SU-DHL-6 (cell line): ENCODE measurements around the gene AGBL5.
A peak's percentile ranks its signal among the peaks of the same experiment; 100 is the strongest.
"Not testable (repeated sequence)": the region's sequence is repeated elsewhere in the genome, so short reads cannot be mapped to it uniquely, and the experiment has no call there.

ENCODE experiments used
- H2AFZ ChIP-seq: fragments of 200-600 bp; sonication (generic); 2 replicates; pipeline ENCODE4 v1.6.1; 2014; ENCODE audit warnings: low read depth, mild to moderate bottlenecking, moderate library complexity, mixed read lengths, antibody characterized with exemption, low read length; ENCODE audit not compliant: severe bottlenecking
- H3F3A ChIP-seq: fragments of 200-600 bp; shearing (Covaris generic); 2 replicates; pipeline ENCODE4 v1.6.0; 2016; ENCODE audit warnings: antibody characterized with exemption, mild to moderate bottlenecking; ENCODE audit not compliant: insufficient read depth
- H3K27ac ChIP-seq: fragments of 200-600 bp; sonication (generic); 2 replicates; pipeline ENCODE4 v1.5.1; 2016; ENCODE audit warnings: low read depth, mild to moderate bottlenecking, low read length, moderate library complexity, mixed read lengths
- H3K27me3 ChIP-seq: fragments of 200-600 bp; sonication (generic), shearing (Covaris generic); 2 replicates; pipeline ENCODE4 v1.6.0; 2014; ENCODE audit warnings: mild to moderate bottlenecking, low read length
- H3K36me3 ChIP-seq: fragments of 200-600 bp; sonication (generic); 2 replicates; pipeline ENCODE4 v1.6.1; 2014; ENCODE audit warnings: mild to moderate bottlenecking, low read length, mixed read lengths
- H3K4me2 ChIP-seq: fragments of 300-600, 200-600 bp; shearing (Covaris generic), sonication (generic); 2 replicates; pipeline ENCODE4 v1.6.0; 2014; ENCODE audit warnings: low read length, low read depth, mild to moderate bottlenecking; ENCODE audit not compliant: poor library complexity, severe bottlenecking
- H3K4me3 ChIP-seq: fragments of 200-600 bp; sonication (generic); 2 replicates; pipeline ENCODE4 v1.5.1; 2014; ENCODE audit warnings: antibody characterized with exemption, low read length, mild to moderate bottlenecking, mixed read lengths; ENCODE audit not compliant: insufficient read depth, poor library complexity, severe bottlenecking
- H3K79me2 ChIP-seq: fragments of 200-600 bp; sonication (generic); 2 replicates; pipeline ENCODE4 v1.6.1; 2014; ENCODE audit warnings: mild to moderate bottlenecking, low read length, moderate library complexity; ENCODE audit not compliant: insufficient read depth
- H3K9ac ChIP-seq: fragments of 200-600 bp; sonication (generic); 2 replicates; pipeline ENCODE4 v1.7.0; 2014; ENCODE audit warnings: mild to moderate bottlenecking, low read length
- H3K9me2 ChIP-seq: fragments of 200-600 bp; sonication (generic); replicated peaks from 2 replicates; pipeline ENCODE4 v1.6.1; 2014; ENCODE audit warnings: low read length; ENCODE audit not compliant: insufficient read depth
- H3K9me3 ChIP-seq: fragments of 200-600 bp; sonication (generic); 2 replicates; pipeline ENCODE4 v1.6.1; 2014; ENCODE audit warnings: low read length, mixed read lengths; ENCODE audit not compliant: insufficient read depth
- H4K20me1 ChIP-seq: fragments of 200-600 bp; sonication (generic); 2 replicates; pipeline ENCODE4 v1.6.1; 2014; ENCODE audit warnings: low read depth, mild to moderate bottlenecking, antibody characterized with exemption, low read length, moderate library complexity, mixed read lengths
- EZH2phosphoT487 ChIP-seq: fragments of 200-600 bp; sonication (generic), shearing (Covaris generic); conservative IDR thresholded peaks from 2 replicates; pipeline ENCODE4 v1.6.1; 2018; ENCODE audit warnings: mild to moderate bottlenecking, antibody characterized with exemption, low read length, moderate library complexity, mixed read lengths
- TF ChIP-seq, protein P1 (sequence below): fragments of 200-600 bp; sonication (generic); IDR thresholded peaks from one replicate; pipeline ENCODE4 v1.5.1; 2017; ENCODE audit warnings: antibody characterized with exemption, mild to moderate bottlenecking, low read length, moderate library complexity; ENCODE audit not compliant: insufficient read depth, poor library complexity, severe bottlenecking

AGBL5 gene

GRCh38 chr2:27074738-27075565 lies 23.5 kb downstream of the AGBL5 start:
- peak overlapping the region; percentile 12; the same call in 1 of the 2 replicates for H3K9ac ChIP-seq
- no peaks in the 10 kb centered on the region for H3K27me3 ChIP-seq
- H2AFZ ChIP-seq: no peak overlapping the region
- TF ChIP-seq, protein P1, sequence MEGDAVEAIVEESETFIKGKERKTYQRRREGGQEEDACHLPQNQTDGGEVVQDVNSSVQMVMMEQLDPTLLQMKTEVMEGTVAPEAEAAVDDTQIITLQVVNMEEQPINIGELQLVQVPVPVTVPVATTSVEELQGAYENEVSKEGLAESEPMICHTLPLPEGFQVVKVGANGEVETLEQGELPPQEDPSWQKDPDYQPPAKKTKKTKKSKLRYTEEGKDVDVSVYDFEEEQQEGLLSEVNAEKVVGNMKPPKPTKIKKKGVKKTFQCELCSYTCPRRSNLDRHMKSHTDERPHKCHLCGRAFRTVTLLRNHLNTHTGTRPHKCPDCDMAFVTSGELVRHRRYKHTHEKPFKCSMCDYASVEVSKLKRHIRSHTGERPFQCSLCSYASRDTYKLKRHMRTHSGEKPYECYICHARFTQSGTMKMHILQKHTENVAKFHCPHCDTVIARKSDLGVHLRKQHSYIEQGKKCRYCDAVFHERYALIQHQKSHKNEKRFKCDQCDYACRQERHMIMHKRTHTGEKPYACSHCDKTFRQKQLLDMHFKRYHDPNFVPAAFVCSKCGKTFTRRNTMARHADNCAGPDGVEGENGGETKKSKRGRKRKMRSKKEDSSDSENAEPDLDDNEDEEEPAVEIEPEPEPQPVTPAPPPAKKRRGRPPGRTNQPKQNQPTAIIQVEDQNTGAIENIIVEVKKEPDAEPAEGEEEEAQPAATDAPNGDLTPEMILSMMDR: no peak
- no peak for TF ChIP-seq EZH2phosphoT487
- no peaks in the 10 kb centered on the region for H3K36me3 ChIP-seq
- no peaks in the 10 kb centered on the region for H3K9me3 ChIP-seq
- H3K9me2 ChIP-seq: no peaks in the 10 kb centered on the region
- H3K79me2 ChIP-seq: peaks cover 13% of the 10 kb centered on the region
- H3K4me3 ChIP-seq: no peak overlapping the region
- peak overlapping the region; percentile 55 for H3K27ac ChIP-seq
- no peaks in the 10 kb centered on the region for H4K20me1 ChIP-seq
- H3F3A ChIP-seq: peaks cover 14% of the 10 kb centered on the region; the same call in 1 of the 2 replicates
- H3K4me2 ChIP-seq: peak overlapping the region; percentile 52

DNA sequence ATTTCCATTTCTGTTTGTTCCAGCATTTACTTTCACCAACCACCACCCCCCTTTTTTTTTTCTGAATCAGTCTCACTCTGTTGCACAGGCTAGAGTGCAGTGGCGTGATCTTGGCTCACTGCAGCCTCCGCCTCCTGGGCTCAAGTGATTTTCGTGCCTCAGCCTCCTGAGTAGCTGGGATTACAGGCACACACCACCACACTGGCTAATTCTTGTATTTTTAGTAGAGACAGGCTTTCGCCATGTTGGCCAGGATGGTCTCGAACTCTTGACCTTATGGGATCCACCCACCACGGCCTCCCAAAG lies 24.1 kb downstream of the AGBL5 start:
- peak overlapping the region; percentile 52 for H3K4me2 ChIP-seq
- H3F3A ChIP-seq: peaks cover 14% of the 10 kb centered on the region; the same call in 1 of the 2 replicates
- not testable (repeated sequence) for H4K20me1 ChIP-seq, H3K9me2 ChIP-seq, H3K27me3 ChIP-seq, H3K36me3 ChIP-seq, H3K9me3 ChIP-seq, H2AFZ ChIP-seq, H3K4me3 ChIP-seq, H3K79me2 ChIP-seq
- peak overlapping the region; percentile 55 for H3K27ac ChIP-seq
- H3K9ac ChIP-seq: peak overlapping the region; percentile 12; the same call in 1 of the 2 replicates

GRCh38 chr2:27076323-27076722 lies 24.9 kb downstream of the AGBL5 start:
- Histone ChIP-seq H3K4me2 (no peak overlapping the region), H3K27me3 (no peaks in the 10 kb centered on the region), H3K4me3 (no peak overlapping the region), H3K27ac (no peak overlapping the region), H3K36me3 (no peaks in the 10 kb centered on the region), H3K9me2 (no peaks in the 10 kb centered on the region), H3K9me3 (no peaks in the 10 kb centered on the region), H3K9ac (no peak overlapping the region), H3F3A (peaks cover 14% of the 10 kb centered on the region; the same call in 1 of the 2 replicates), H3K79me2 (no peaks in the 10 kb centered on the region), H2AFZ (no peak overlapping the region), H4K20me1 (no peaks in the 10 kb centered on the region)
- TF ChIP-seq EZH2phosphoT487: no peak
- TF ChIP-seq, protein P1: no peak

GRCh38 chr2:27077231-27077630 lies 25.8 kb downstream of the AGBL5 start:
- Histone ChIP-seq H3F3A (peaks cover 14% of the 10 kb centered on the region; the same call in 1 of the 2 replicates), H3K27ac (no peak overlapping the region), H3K9me3 (no peaks in the 10 kb centered on the region), H4K20me1 (no peaks in the 10 kb centered on the region), H3K4me2 (no peak overlapping the region), H3K27me3 (no peaks in the 10 kb centered on the region), H3K36me3 (no peaks in the 10 kb centered on the region), H3K9me2 (no peaks in the 10 kb centered on the region), H3K79me2 (no peaks in the 10 kb centered on the region), H3K9ac (no peak overlapping the region), H2AFZ (no peak overlapping the region), H3K4me3 (no peak overlapping the region)
- no peak for TF ChIP-seq EZH2phosphoT487
- TF ChIP-seq, protein P1: no peak
